ENCODE measurements around the gene SAMMSON. TPM values are rescaled to one million over a fixed set of nuclear protein-coding genes. Genes with fewer than 3 reads are reported as not detected.

SAMMSON gene
- polyA plus RNA-seq, 1 donor (not counting 4 experiments of a cell fraction or from before 2014, with no cell fraction given) = not detected

- Histone ChIP-seq H3K4me2 (ENCODE audit: control insufficient read depth, extremely low read depth, insufficient read depth, low read depth, low read length) (no peak overlapping the region), H2AFZ (ENCODE audit: control insufficient read depth, low read length) (no peak overlapping the region), H4K20me1 (ENCODE audit: control insufficient read depth, extremely low read depth, insufficient read depth, low read length) (no peaks in the 10 kb centered on the region), H3K4me3 (ENCODE audit: control insufficient read depth in 2 of 3, extremely low read depth in 1 of 3, insufficient read depth in 2 of 3, low read depth in 1 of 3, low read length in 3 of 3) (no peak overlapping the region), H3K9me3 (ENCODE audit: control insufficient read depth, low read depth, low read length) (no peaks in the 10 kb centered on the region), H3K9ac (ENCODE audit: control insufficient read depth, extremely low read depth, insufficient read depth, low read length) (no peak overlapping the region), H3K36me3 (ENCODE audit: control insufficient read depth in 2 of 2, extremely low read depth in 1 of 2, insufficient read depth in 2 of 2, low read length in 2 of 2) (no peaks in the 10 kb centered on the region), H3K27me3 (ENCODE audit: control insufficient read depth, extremely low read depth, insufficient read depth, low read length) (no peaks in the 10 kb centered on the region), H3K9me1 (ENCODE audit: control insufficient read depth, extremely low read depth, insufficient read depth, low read length) (no peaks in the 10 kb centered on the region), H3K27ac (ENCODE audit: control insufficient read depth, insufficient read depth, low read length) (no peak overlapping the region), H3K4me1 (ENCODE audit: control insufficient read depth, extremely low read depth, insufficient read depth, low read length) (no peaks in the 10 kb centered on the region), H3K79me2 (ENCODE audit: control insufficient read depth, insufficient read depth, low read length) (no peaks in the 10 kb centered on the region)
- DNase-seq (ENCODE audit: low read depth, low spot score) (no peak), FAIRE-seq (no peak)
- dilution Hi-C loops (cut with MboI; ENCODE audit: extremely low pct_ligation_motif_present, low sequenced_read_pairs) = no loop called here
- TF ChIP-seq CTCF (optimal IDR thresholded peaks at IDR 0.05 in 1 of 3, IDR thresholded peaks at IDR 0.05 in 1 of 3, conservative IDR thresholded peaks at IDR 0.05 in 1 of 3; ENCODE audit: extremely low read depth in 1 of 3, insufficient read depth in 2 of 3, low read length in 3 of 3) (no peak), EZH2 (IDR thresholded peaks at IDR 0.05; ENCODE audit: low read length) (no peak)
Observed at GRCh38 chr3:70010346-70010745, 10.8 kb downstream of the SAMMSON start.

- no peaks in the 10 kb centered on the region for H3K27me3 ChIP-seq (ENCODE audit: control insufficient read depth, extremely low read depth, insufficient read depth, low read length)
- H3K79me2 ChIP-seq (ENCODE audit: control insufficient read depth, insufficient read depth, low read length) = no peaks in the 10 kb centered on the region
- H2AFZ ChIP-seq (ENCODE audit: control insufficient read depth, low read length) = no peak overlapping the region
- DNase-seq (ENCODE audit: low read depth, low spot score) = no peak
- no peak overlapping the region for H3K4me3 ChIP-seq (ENCODE audit: control insufficient read depth in 2 of 3, extremely low read depth in 1 of 3, insufficient read depth in 2 of 3, low read depth in 1 of 3, low read length in 3 of 3)
- no peak overlapping the region for H3K9ac ChIP-seq (ENCODE audit: control insufficient read depth, extremely low read depth, insufficient read depth, low read length)
- FAIRE-seq = no peak
- no peaks in the 10 kb centered on the region for H3K9me3 ChIP-seq (ENCODE audit: control insufficient read depth, low read depth, low read length)
- no peaks in the 10 kb centered on the region for H3K9me1 ChIP-seq (ENCODE audit: control insufficient read depth, extremely low read depth, insufficient read depth, low read length)
- no peaks in the 10 kb centered on the region for H3K36me3 ChIP-seq (ENCODE audit: control insufficient read depth in 2 of 2, extremely low read depth in 1 of 2, insufficient read depth in 2 of 2, low read length in 2 of 2)
- H3K4me1 ChIP-seq (ENCODE audit: control insufficient read depth, extremely low read depth, insufficient read depth, low read length) = no peaks in the 10 kb centered on the region
- H3K27ac ChIP-seq (ENCODE audit: control insufficient read depth, insufficient read depth, low read length) = no peak overlapping the region
- dilution Hi-C loops (cut with MboI; ENCODE audit: extremely low pct_ligation_motif_present, low sequenced_read_pairs) = no loop called here
- TF ChIP-seq CTCF (optimal IDR thresholded peaks at IDR 0.05 in 1 of 3, IDR thresholded peaks at IDR 0.05 in 1 of 3, conservative IDR thresholded peaks at IDR 0.05 in 1 of 3; ENCODE audit: extremely low read depth in 1 of 3, insufficient read depth in 2 of 3, low read length in 3 of 3) (no peak), EZH2 (IDR thresholded peaks at IDR 0.05; ENCODE audit: low read length) (no peak)
- no peaks in the 10 kb centered on the region for H4K20me1 ChIP-seq (ENCODE audit: control insufficient read depth, extremely low read depth, insufficient read depth, low read length)
- no peak overlapping the region for H3K4me2 ChIP-seq (ENCODE audit: control insufficient read depth, extremely low read depth, insufficient read depth, low read depth, low read length)
Observed at GRCh38 chr3:70011582-70011981, 12.0 kb downstream of the SAMMSON start.

Measured in keratinocyte (primary cell).